ENCODE data around the gene CEP152. TPM values are rescaled to one million over a fixed set of nuclear protein-coding genes. Genes with fewer than 3 reads are reported as not detected.

The CEP152 gene
- total and polyA plus RNA-seq, 4 donors = 0.30 to 9.7 (median 3.5) TPM

- Histone ChIP-seq H3K36me3 (ENCODE audit: control insufficient read depth in 4 of 4, insufficient read depth in 3 of 4, low read depth in 1 of 4, low read length in 3 of 4) (no peaks in the 10 kb centered on the region), H3K4me3 (ENCODE audit: low read depth in 1 of 3, low read length in 3 of 3) (no peak overlapping the region), H3K9me3 (ENCODE audit: control insufficient read depth in 4 of 4, low read length in 3 of 4) (peaks cover 0 to 2% (median 0%) of the 10 kb centered on the region in 4 donors), H3K9ac (ENCODE audit: low read depth in 1 of 2, low read length in 2 of 2) (no peak overlapping the region), H3K4me1 (ENCODE audit: control insufficient read depth in 4 of 4, insufficient read depth in 4 of 4, low read length in 3 of 4) (no peaks in the 10 kb centered on the region), H3K27ac (ENCODE audit: low read depth in 1 of 2, low read length in 2 of 2) (no peak overlapping the region), H3K27me3 (ENCODE audit: control insufficient read depth in 4 of 4, insufficient read depth in 4 of 4, low read length in 3 of 4) (no peaks in the 10 kb centered on the region)
- no peak for DNase-seq (ENCODE audit: low spot score)
- WGBS = 76% methylated on average over 1 of the region's 1 CpG
- TF ChIP-seq MAX (IDR thresholded peaks at IDR 0.05) (no peak), RAD21 (IDR thresholded peaks at IDR 0.05) (no peak), HNF4G (IDR thresholded peaks at IDR 0.05) (no peak), YY1 (IDR thresholded peaks at IDR 0.05) (no peak), TAF1 (conservative IDR thresholded peaks at IDR 0.05) (no peak), EGR1 (IDR thresholded peaks at IDR 0.05; ENCODE audit: low read depth in 2 of 2) (no peak), FOXA2 (IDR thresholded peaks at IDR 0.05) (no peak), JUND (IDR thresholded peaks at IDR 0.05) (no peak), ATF3 (IDR thresholded peaks at IDR 0.05) (no peak), NR2F2 (IDR thresholded peaks at IDR 0.05) (no peak), SP1 (IDR thresholded peaks at IDR 0.05) (no peak), REST (IDR thresholded peaks at IDR 0.05) (no peak), RXRA (IDR thresholded peaks at IDR 0.05) (no peak), GABPA (IDR thresholded peaks at IDR 0.05 in 1 of 2, conservative IDR thresholded peaks at IDR 0.05 in 1 of 2) (no peak), HNF4A (conservative IDR thresholded peaks at IDR 0.05) (no peak)
Observed at GRCh38 chr15:48825075-48825474, 14.2 kb upstream of the CEP152 start.

- Histone ChIP-seq H3K36me3 (ENCODE audit: control insufficient read depth in 4 of 4, insufficient read depth in 3 of 4, low read depth in 1 of 4, low read length in 3 of 4) (no peaks in the 10 kb centered on the region), H3K27me3 (ENCODE audit: control insufficient read depth in 4 of 4, insufficient read depth in 4 of 4, low read length in 3 of 4) (no peaks in the 10 kb centered on the region), H3K27ac (ENCODE audit: low read depth in 1 of 2, low read length in 2 of 2) (no peak overlapping the region), H3K4me3 (ENCODE audit: low read depth in 1 of 3, low read length in 3 of 3) (no peak overlapping the region), H3K4me1 (ENCODE audit: control insufficient read depth in 4 of 4, insufficient read depth in 4 of 4, low read length in 3 of 4) (no peaks in the 10 kb centered on the region), H3K9ac (ENCODE audit: low read depth in 1 of 2, low read length in 2 of 2) (no peak overlapping the region), H3K9me3 (ENCODE audit: control insufficient read depth in 4 of 4, low read length in 3 of 4) (peaks cover 0 to 2% (median 0%) of the 10 kb centered on the region in 4 donors)
- WGBS = 49% methylated on average over 1 of the region's 1 CpG
- TF ChIP-seq GABPA (IDR thresholded peaks at IDR 0.05 in 1 of 2, conservative IDR thresholded peaks at IDR 0.05 in 1 of 2) (no peak), FOXA2 (IDR thresholded peaks at IDR 0.05) (no peak), ZBTB33 (IDR thresholded peaks at IDR 0.05) (no peak)
- DNase-seq (ENCODE audit: low spot score) = no peak
Observed at GRCh38 chr15:48823706-48824105, 12.8 kb upstream of the CEP152 start.
